Endothelial cell (in vitro differentiated cells): ENCODE data around the gene SCN3A. TPM values are rescaled to one million over a fixed set of nuclear protein-coding genes. Genes with fewer than 3 reads are reported as not detected.

Experiments
- DNase-seq: peaks from one replicate; pipeline ENCODE4 v3.0.0; 2021; ENCODE audit warnings: low spot score
- H3K27ac Mint-ChIP-seq: one replicate; pipeline ENCODE4 v1.8.0; 2021; ENCODE audit warnings: mixed read lengths, inconsistent platforms; ENCODE audit not compliant: unreplicated experiment
- H3K27me3 Mint-ChIP-seq: one replicate; pipeline ENCODE4 v1.8.0; 2021; ENCODE audit warnings: mild to moderate bottlenecking, moderate library complexity, mixed read lengths, inconsistent platforms; ENCODE audit not compliant: unreplicated experiment
- H3K36me3 Mint-ChIP-seq: one replicate; pipeline ENCODE4 v1.8.0; 2021; ENCODE audit warnings: mild to moderate bottlenecking, low read depth, mixed read lengths, inconsistent platforms; ENCODE audit not compliant: unreplicated experiment
- H3K4me1 Mint-ChIP-seq: one replicate; pipeline ENCODE4 v1.8.0; 2021; ENCODE audit warnings: mild to moderate bottlenecking, mixed read lengths, inconsistent platforms; ENCODE audit not compliant: unreplicated experiment
- H3K4me3 Mint-ChIP-seq: one replicate; pipeline ENCODE4 v1.8.0; 2021; ENCODE audit warnings: mild to moderate bottlenecking, mixed read lengths, inconsistent platforms; ENCODE audit not compliant: unreplicated experiment
- H3K9me3 Mint-ChIP-seq: one replicate; pipeline ENCODE4 v1.8.0; 2021; ENCODE audit warnings: mixed read lengths, inconsistent platforms; ENCODE audit not compliant: unreplicated experiment
- total RNA-seq: library from RNA; stranded (reverse); fragmentation: NEBNext Ultra II Directional; extraction: Animal tissue kit (Norgen Biotek cat#: 25700); gene quantifications from one replicate; pipeline ENCODE4 v1.2.1, GENCODE V29; 2021; ENCODE audit not compliant: unreplicated experiment
- TF ChIP-seq, protein P1 (sequence below): fragments of 200-600 bp; sonication (generic); IDR thresholded peaks from one replicate; pipeline ENCODE4 v1.5.0; 2021; ENCODE audit warnings: antibody characterized with exemption; ENCODE audit not compliant: unreplicated experiment

Gene SCN3A
- total RNA-seq, 1 donor from 2014 or later = 0.38 TPM

DNA sequence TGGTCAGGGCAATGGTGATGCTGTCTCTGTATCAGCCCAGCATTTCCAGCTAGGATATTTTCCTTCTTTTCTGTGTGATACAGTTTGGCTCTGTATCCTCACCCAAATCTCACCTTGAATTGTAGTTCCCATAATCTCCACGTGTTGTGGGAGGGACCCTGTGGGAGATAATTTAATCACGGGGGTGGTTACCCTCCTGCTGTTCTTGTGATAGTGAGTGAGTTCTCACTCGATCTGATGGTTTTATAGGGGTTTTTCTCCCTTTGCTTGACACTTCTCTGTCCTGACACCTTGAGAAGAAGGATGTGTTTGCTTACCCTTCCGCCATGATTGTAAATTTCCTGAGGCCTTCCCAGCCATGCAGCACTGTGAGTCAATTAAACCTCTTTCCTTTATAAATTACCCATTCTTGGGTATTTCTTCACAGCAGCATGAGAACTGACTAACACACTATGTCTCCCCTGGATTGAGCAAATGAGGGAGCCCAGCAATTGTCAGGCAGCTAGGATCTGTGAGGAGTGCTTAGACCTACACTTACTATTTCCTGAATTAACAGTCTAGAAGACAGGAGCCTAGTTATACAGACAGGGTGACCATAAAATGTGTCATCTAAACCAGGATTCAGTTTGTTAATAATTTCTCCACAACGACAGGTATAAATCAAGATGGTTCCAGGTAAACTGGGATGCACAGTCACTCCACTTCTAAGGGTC, 41.4 kb upstream of the SCN3A start:
- H3K27ac Mint-ChIP-seq = no peak overlapping the region
- DNase-seq = no peak
- TF ChIP-seq, protein P1, sequence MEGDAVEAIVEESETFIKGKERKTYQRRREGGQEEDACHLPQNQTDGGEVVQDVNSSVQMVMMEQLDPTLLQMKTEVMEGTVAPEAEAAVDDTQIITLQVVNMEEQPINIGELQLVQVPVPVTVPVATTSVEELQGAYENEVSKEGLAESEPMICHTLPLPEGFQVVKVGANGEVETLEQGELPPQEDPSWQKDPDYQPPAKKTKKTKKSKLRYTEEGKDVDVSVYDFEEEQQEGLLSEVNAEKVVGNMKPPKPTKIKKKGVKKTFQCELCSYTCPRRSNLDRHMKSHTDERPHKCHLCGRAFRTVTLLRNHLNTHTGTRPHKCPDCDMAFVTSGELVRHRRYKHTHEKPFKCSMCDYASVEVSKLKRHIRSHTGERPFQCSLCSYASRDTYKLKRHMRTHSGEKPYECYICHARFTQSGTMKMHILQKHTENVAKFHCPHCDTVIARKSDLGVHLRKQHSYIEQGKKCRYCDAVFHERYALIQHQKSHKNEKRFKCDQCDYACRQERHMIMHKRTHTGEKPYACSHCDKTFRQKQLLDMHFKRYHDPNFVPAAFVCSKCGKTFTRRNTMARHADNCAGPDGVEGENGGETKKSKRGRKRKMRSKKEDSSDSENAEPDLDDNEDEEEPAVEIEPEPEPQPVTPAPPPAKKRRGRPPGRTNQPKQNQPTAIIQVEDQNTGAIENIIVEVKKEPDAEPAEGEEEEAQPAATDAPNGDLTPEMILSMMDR = no peak
- H3K36me3 Mint-ChIP-seq = no peaks in the 10 kb centered on the region
- no peaks in the 10 kb centered on the region for H3K9me3 Mint-ChIP-seq
- peaks cover 15% of the 10 kb centered on the region for H3K4me1 Mint-ChIP-seq
- H3K27me3 Mint-ChIP-seq = no peaks in the 10 kb centered on the region
- H3K4me3 Mint-ChIP-seq = no peak overlapping the region

- TF ChIP-seq, protein P1 = no peak
- H3K9me3 Mint-ChIP-seq = no peaks in the 10 kb centered on the region
- H3K27me3 Mint-ChIP-seq = no peaks in the 10 kb centered on the region
- no peak overlapping the region for H3K4me3 Mint-ChIP-seq
- H3K27ac Mint-ChIP-seq = no peak overlapping the region
- H3K36me3 Mint-ChIP-seq = no peaks in the 10 kb centered on the region
- peaks cover 12% of the 10 kb centered on the region for H3K4me1 Mint-ChIP-seq
- DNase-seq = no peak
Observed at GRCh38 chr2:165240916-165241315, 37.1 kb upstream of the SCN3A start.

GRCh38 chr2:165239856-165240515, 36.1 kb upstream of the SCN3A start:
- H3K4me3 Mint-ChIP-seq = no peak overlapping the region
- TF ChIP-seq, protein P1 = no peak
- no peaks in the 10 kb centered on the region for H3K9me3 Mint-ChIP-seq
- no peak for DNase-seq
- no peak overlapping the region for H3K27ac Mint-ChIP-seq
- H3K27me3 Mint-ChIP-seq = no peaks in the 10 kb centered on the region
- H3K4me1 Mint-ChIP-seq = peaks cover 12% of the 10 kb centered on the region
- no peaks in the 10 kb centered on the region for H3K36me3 Mint-ChIP-seq

- H3K27me3 Mint-ChIP-seq = no peaks in the 10 kb centered on the region
- DNase-seq = peak; percentile 37
- H3K36me3 Mint-ChIP-seq = no peaks in the 10 kb centered on the region
- H3K4me1 Mint-ChIP-seq = peaks cover 12% of the 10 kb centered on the region
- no peak within 1 kb of the TSS for H3K4me3 Mint-ChIP-seq
- no peak within 1 kb of the TSS for H3K27ac Mint-ChIP-seq
- H3K9me3 Mint-ChIP-seq = no peaks in the 10 kb centered on the region
- TF ChIP-seq, protein P1 = peak; percentile 74
Observed at GRCh38 chr2:165239230-165239629, 35.4 kb upstream of the SCN3A start, which contains the start of gene SCN2A. Gene SCN2A, plus strand, starts transcription at chr2:165239414. Its CDS starts 56,410 bp downstream, at chr2:165295824.

- TF ChIP-seq, protein P1 = no peak
- Mint-ChIP-seq H3K4me1 (peaks cover 12% of the 10 kb centered on the region), H3K27me3 (no peaks in the 10 kb centered on the region), H3K36me3 (no peaks in the 10 kb centered on the region), H3K27ac (no peak overlapping the region), H3K9me3 (no peaks in the 10 kb centered on the region), H3K4me3 (no peak overlapping the region)
- peak; percentile 21 for DNase-seq
Observed at GRCh38 chr2:165238295-165238694, 34.4 kb upstream of the SCN3A start.
